Neuronal stem cell (in vitro differentiated cells): Measurements from ENCODE around the gene CREBL2.
"Not testable (repeated sequence)": the region's sequence is repeated elsewhere in the genome, so short reads cannot be mapped to it uniquely, and the experiment has no call there.

Experiments
- DNase-seq: peaks from one replicate; pipeline ENCODE4 v3.0.0-alpha.2; 2013; ENCODE audit warnings: low spot score
- H2AFZ ChIP-seq: one replicate; pipeline ENCODE4 v1.6.1; 2013; ENCODE audit warnings: mild to moderate bottlenecking, low read length, inconsistent platforms
- H2AK5ac ChIP-seq: 2 replicates; pipeline ENCODE4 v1.6.1; 2013; ENCODE audit warnings: low read depth, mild to moderate bottlenecking, inconsistent platforms, low read length, moderate library complexity, mixed read lengths
- H2BK120ac ChIP-seq: 2 replicates; pipeline ENCODE4 v1.6.1; 2013; ENCODE audit warnings: low read depth, mild to moderate bottlenecking, inconsistent platforms, low read length, moderate library complexity, mixed read lengths
- H2BK12ac ChIP-seq: one replicate; pipeline ENCODE4 v1.6.1; 2013; ENCODE audit warnings: low read length, inconsistent platforms
- H2BK15ac ChIP-seq: 2 replicates; pipeline ENCODE4 v1.6.1; 2013; ENCODE audit warnings: mild to moderate bottlenecking, low read length, inconsistent platforms, mixed read lengths
- H2BK5ac ChIP-seq: one replicate; pipeline ENCODE4 v1.6.1; 2013; ENCODE audit warnings: inconsistent platforms, mild to moderate bottlenecking, low read length, moderate library complexity
- H3K14ac ChIP-seq: one replicate; pipeline ENCODE4 v1.6.1; 2013; ENCODE audit warnings: low read length, inconsistent platforms
- H3K18ac ChIP-seq: 2 replicates; pipeline ENCODE4 v1.6.1; 2013; ENCODE audit warnings: low read length, inconsistent platforms
- H3K23ac ChIP-seq: 2 replicates; pipeline ENCODE4 v1.6.1; 2013; ENCODE audit warnings: low read depth, mild to moderate bottlenecking, mixed read lengths, low read length, inconsistent platforms; ENCODE audit not compliant: poor library complexity
- H3K27ac ChIP-seq: replicated peaks from 3 replicates; pipeline ENCODE4 v1.5.1; 2013; ENCODE audit warnings: low read length, inconsistent platforms
- H3K27me3 ChIP-seq, 3 experiments: 2 replicates each; pipeline ENCODE4 v1.6.1; 2013; ENCODE audit warnings: low read length in 3 of 3, mild to moderate bottlenecking in 2 of 3, inconsistent platforms in 1 of 3, low read depth in 1 of 3, mixed read lengths in 1 of 3, moderate library complexity in 1 of 3; ENCODE audit not compliant: control insufficient read depth in 3 of 3, insufficient read depth in 3 of 3
- H3K36me3 ChIP-seq, 2 donors: replicated peaks in 1 of 2; 2 replicates each; pipeline ENCODE4 v1.6.1; 2013; ENCODE audit warnings: low read length in 2 of 2; ENCODE audit not compliant: control insufficient read depth in 2 of 2, insufficient read depth in 2 of 2
- H3K4ac ChIP-seq: 2 replicates; pipeline ENCODE4 v1.6.1; 2013; ENCODE audit warnings: inconsistent platforms, mild to moderate bottlenecking, low read length, moderate library complexity
- H3K4me1 ChIP-seq, 2 donors: 1 replicate in 1 of 2; 2 replicates in 1 of 2; pipeline ENCODE4 v1.6.1; 2013; ENCODE audit warnings: low read length in 2 of 2, low read depth in 1 of 2; ENCODE audit not compliant: control insufficient read depth in 2 of 2, insufficient read depth in 1 of 2
- H3K4me2 ChIP-seq: one replicate; pipeline ENCODE4 v1.6.1; 2013; ENCODE audit warnings: mild to moderate bottlenecking, low read length, inconsistent platforms; ENCODE audit not compliant: insufficient read depth, poor library complexity, severe bottlenecking
- H3K4me3 ChIP-seq, 2 donors: 2 replicates each; pipeline ENCODE4 v1.5.1; 2013; ENCODE audit warnings: low read length in 2 of 2, mild to moderate bottlenecking in 2 of 2, inconsistent platforms in 1 of 2, moderate library complexity in 1 of 2
- H3K79me1 ChIP-seq: one replicate; pipeline ENCODE4 v1.6.1; 2013; ENCODE audit warnings: low read depth, mild to moderate bottlenecking, inconsistent platforms, low read length, moderate library complexity
- H3K9ac ChIP-seq: one replicate; pipeline ENCODE4 v1.6.1; 2013; ENCODE audit warnings: mild to moderate bottlenecking, low read depth, low read length, inconsistent platforms; ENCODE audit not compliant: poor library complexity
- H3K9me3 ChIP-seq, 2 donors: replicated peaks in 1 of 2; 2 replicates each; pipeline versions ENCODE3 to v1.6.1; 2013; ENCODE audit warnings: low read length in 2 of 2, mild to moderate bottlenecking in 2 of 2, inconsistent platforms in 1 of 2, low read depth in 1 of 2, mixed read lengths in 1 of 2, moderate library complexity in 1 of 2; ENCODE audit not compliant: control insufficient read depth in 2 of 2, insufficient read depth in 1 of 2
- H4K8ac ChIP-seq: one replicate; pipeline ENCODE4 v1.6.1; 2013; ENCODE audit warnings: low read depth, mild to moderate bottlenecking, inconsistent platforms, low read length, moderate library complexity
- H4K91ac ChIP-seq: one replicate; pipeline ENCODE4 v1.6.1; 2013; ENCODE audit warnings: low read length, low read depth, mild to moderate bottlenecking, inconsistent platforms; ENCODE audit not compliant: poor library complexity
- WGBS, 2 donors: extraction: QIAGEN DNeasy Blood & Tissue Kit; methylation state at CpG; one replicate each; pipeline ENCODE4 v1.1.7; 2013; ENCODE audit warnings: missing lambda C conversion rate in 2 of 2, mixed read lengths in 1 of 2; ENCODE audit not compliant: insufficient read length in 2 of 2, insufficient replicate concordance in 1 of 2; ENCODE audit errors: extremely low coverage in 2 of 2; 5-methylcytosine and 5-hydroxymethylcytosine counted together

The CREBL2 gene

DNA sequence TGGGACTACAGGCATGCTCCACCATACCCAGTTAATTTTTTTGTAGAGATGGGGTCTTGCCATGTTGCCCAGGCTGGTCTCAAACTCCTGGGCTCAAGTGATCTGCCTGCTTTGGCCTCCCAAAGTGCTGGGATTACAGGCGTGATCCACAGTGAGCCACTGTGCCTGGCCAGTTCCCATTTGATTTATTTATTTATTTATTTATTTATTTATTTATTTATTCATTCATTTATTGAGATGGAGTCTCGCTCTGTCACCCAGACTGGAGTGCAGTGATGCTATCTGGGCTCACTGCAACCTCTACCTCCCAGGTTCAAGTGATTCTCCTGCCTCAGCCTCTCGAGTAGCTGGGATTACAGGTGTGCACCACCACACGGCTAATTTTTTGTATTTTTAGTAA, 41.0 kb downstream of the CREBL2 start:
- H2AK5ac ChIP-seq, H3K79me1 ChIP-seq, H3K9ac ChIP-seq, H4K91ac ChIP-seq, H3K18ac ChIP-seq, H3K27ac ChIP-seq, H3K4me2 ChIP-seq, H2BK15ac ChIP-seq, H3K4me3 ChIP-seq, H2BK12ac ChIP-seq, DNase-seq, H3K4ac ChIP-seq, H2AFZ ChIP-seq, H3K36me3 ChIP-seq, H3K27me3 ChIP-seq, H2BK120ac ChIP-seq, H2BK5ac ChIP-seq, H4K8ac ChIP-seq, H3K14ac ChIP-seq, H3K23ac ChIP-seq: not testable (repeated sequence)
- Histone ChIP-seq H3K4me1 (peaks cover 3 to 14% of the 10 kb centered on the region in 2 donors), H3K9me3 (peaks cover 14 to 38% of the 10 kb centered on the region in 2 donors)
- WGBS, 2 donors = no CpG with 5 or more reads among the region's 4 CpGs

DNA sequence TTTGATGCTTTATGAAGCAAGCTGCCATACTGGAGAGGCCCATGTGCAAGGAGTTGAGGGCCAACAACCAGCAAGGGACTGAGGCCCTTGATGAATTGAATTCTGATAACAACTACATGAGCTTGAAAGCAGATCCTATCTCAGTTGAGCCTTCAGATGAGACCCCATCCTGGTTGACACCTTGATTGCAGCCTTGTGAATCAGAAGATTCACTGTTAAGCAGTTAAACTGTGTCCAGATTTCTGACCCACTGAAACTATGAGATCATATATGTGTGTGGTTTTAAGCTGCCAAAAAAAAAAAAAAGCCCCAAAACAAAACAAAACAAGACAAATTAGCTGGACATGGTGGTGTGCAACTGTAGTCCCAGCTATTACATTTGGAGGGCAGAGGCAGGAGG, 42.2 kb downstream of the CREBL2 start:
- Histone ChIP-seq H3K9me3 (peaks cover 5 to 26% of the 10 kb centered on the region in 2 donors), H4K8ac (no peak overlapping the region), H4K91ac (no peak overlapping the region), H3K4me2 (no peak overlapping the region), H3K27ac (no peak overlapping the region), H3K4ac (no peak overlapping the region), H3K18ac (no peak overlapping the region), H3K79me1 (no peaks in the 10 kb centered on the region), H2BK120ac (no peak overlapping the region), H3K23ac (no peak overlapping the region), H3K4me3 (no peak overlapping the region), H3K4me1 (peaks cover 3 to 14% of the 10 kb centered on the region in 2 donors), H2BK12ac (no peak overlapping the region), H2BK5ac (no peak overlapping the region), H2AFZ (no peak overlapping the region), H2BK15ac (no peak overlapping the region), H3K9ac (no peak overlapping the region), H3K27me3 (no peaks in the 10 kb centered on the region), H3K36me3 (peaks cover 5 to 16% of the 10 kb centered on the region in 2 donors), H3K14ac (no peak overlapping the region), H2AK5ac (no peak overlapping the region)
- no peak for DNase-seq

DNA sequence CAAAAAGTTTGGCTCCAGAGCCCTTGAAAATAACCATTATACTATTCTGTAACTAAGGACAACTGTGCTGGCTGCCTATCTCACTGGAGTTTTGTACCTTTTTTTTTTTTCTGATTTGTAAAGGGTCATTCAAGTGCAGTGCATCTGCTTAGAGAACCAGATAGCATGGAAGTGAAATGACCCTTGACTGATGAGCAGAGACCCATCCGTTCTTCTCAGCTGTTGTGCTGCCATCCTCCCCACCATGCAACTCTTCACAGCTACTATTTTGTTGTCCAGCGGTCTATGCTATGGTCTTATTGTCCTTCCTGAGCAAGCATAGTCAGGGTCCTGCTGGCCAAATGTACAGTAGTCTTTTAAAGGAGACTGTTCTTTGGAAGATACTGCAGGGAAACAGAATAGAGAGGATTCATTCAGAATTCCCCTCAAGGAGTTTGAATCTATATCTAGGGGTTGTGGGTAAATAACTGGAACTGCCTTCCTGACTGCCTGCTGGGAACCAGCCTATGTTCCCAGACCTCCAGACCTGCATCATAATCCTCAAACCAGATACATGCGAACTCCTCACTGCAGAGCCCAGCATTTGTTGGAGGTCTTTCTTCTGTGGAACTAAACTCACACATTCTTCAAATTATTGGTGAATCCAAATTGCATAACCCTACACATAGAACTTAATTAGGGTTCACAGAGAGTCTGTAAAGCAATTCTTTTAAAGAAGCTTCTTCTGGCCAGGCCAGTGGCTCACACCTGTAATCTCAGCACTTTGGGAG, 43.2 kb downstream of the CREBL2 start:
- Histone ChIP-seq H3K4me1 (peaks cover 3 to 15% of the 10 kb centered on the region in 2 donors), H3K23ac (no peak overlapping the region), H2BK120ac (no peak overlapping the region), H3K4me2 (no peak overlapping the region), H2BK12ac (no peak overlapping the region), H3K4ac (no peak overlapping the region), H3K79me1 (no peaks in the 10 kb centered on the region), H3K9me3 (peaks cover 0 to 18% of the 10 kb centered on the region in 2 donors), H2AK5ac (no peak overlapping the region), H2BK15ac (no peak overlapping the region), H3K14ac (no peak overlapping the region), H3K36me3 (peaks cover 4 to 22% of the 10 kb centered on the region in 2 donors), H3K27ac (peak overlapping the region; percentile 17), H4K91ac (no peak overlapping the region), H3K4me3 (no peak overlapping the region), H3K27me3 (no peaks in the 10 kb centered on the region), H4K8ac (no peak overlapping the region), H3K9ac (no peak overlapping the region), H2AFZ (no peak overlapping the region), H2BK5ac (no peak overlapping the region), H3K18ac (no peak overlapping the region)
- no CpG with 5 or more reads among the region's 3 CpGs for WGBS, 2 donors
- DNase-seq = no peak

DNA sequence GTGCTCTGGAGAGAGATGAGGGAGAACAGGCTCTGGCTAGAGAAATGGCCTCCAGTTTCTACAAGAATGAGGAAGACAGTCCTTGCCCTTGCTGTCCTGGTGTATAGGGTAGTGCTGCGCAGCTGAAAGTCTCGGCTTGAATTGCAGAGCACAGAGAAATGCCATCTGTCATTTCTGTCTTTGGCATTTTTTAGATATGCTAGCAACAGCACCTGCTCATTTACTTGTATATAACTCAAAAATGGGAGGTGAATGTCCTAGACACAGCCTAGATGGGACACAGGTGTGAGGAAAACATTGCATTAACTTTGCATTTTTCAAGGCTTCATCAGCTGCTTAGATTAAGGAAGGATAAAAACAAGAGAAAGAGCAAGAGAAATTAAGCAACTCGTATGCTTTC, 48.5 kb downstream of the CREBL2 start:
- peaks cover 14 to 68% of the 10 kb centered on the region in 2 donors for H3K36me3 ChIP-seq
- peaks cover 0 to 5% of the 10 kb centered on the region in 2 donors for H3K9me3 ChIP-seq
- H3K79me1 ChIP-seq = peaks cover 3% of the 10 kb centered on the region
- H2AK5ac ChIP-seq = no peak overlapping the region
- no peak overlapping the region for H2BK5ac ChIP-seq
- no CpG with 5 or more reads among the region's 3 CpGs for WGBS, 2 donors
- no peak overlapping the region for H3K23ac ChIP-seq
- H3K4me1 ChIP-seq = peaks cover 0 to 10% of the 10 kb centered on the region in 2 donors
- no peak overlapping the region for H2AFZ ChIP-seq
- H3K4me2 ChIP-seq = no peak overlapping the region
- H3K9ac ChIP-seq = no peak overlapping the region
- H3K4ac ChIP-seq = no peak overlapping the region
- DNase-seq = no peak
- H3K18ac ChIP-seq = no peak overlapping the region
- no peak overlapping the region for H2BK15ac ChIP-seq
- no peak overlapping the region for H3K27ac ChIP-seq
- no peak overlapping the region for H4K8ac ChIP-seq
- H4K91ac ChIP-seq = no peak overlapping the region
- no peak overlapping the region for H3K4me3 ChIP-seq
- H2BK12ac ChIP-seq = no peak overlapping the region
- H3K14ac ChIP-seq = no peak overlapping the region
- no peaks in the 10 kb centered on the region for H3K27me3 ChIP-seq
- no peak overlapping the region for H2BK120ac ChIP-seq
